ENCODE data around the gene SORBS1. TPM values are rescaled to one million over a fixed set of nuclear protein-coding genes. Genes with fewer than 3 reads are reported as not detected.
A peak's percentile ranks its signal among the peaks of the same experiment; 100 is the strongest.

The SORBS1 gene
- total and polyA plus RNA-seq, 9 of the 15 experiments (the other 6 are each of a cell fraction or from before 2014, with no cell fraction given), result 2.0 to 13.3 (median 6.5) TPM

DNA sequence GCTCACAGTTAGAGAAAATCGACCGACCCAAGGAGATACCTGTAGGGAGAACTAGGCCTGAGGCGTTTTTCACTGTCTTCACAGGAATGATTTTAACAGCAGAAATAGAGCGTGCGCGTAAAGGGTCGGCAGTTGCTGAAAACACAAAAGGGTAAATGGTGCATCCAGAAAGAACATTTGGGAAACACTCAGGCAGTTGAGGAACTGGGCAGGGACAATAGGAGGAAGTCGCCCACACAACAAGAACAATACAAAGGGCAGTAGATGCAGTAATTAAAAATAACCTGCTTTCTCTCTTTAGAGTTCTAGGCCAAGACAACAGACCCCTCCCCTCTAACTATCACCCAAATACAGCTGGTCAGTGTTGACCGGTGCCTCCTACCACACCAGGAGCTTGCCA is 126.6 kb downstream of the SORBS1 start (continued):
- TF ChIP-seq DNMT1 (IDR thresholded peaks at IDR 0.05) (no peak), ZNF124 (CRISPR knock-in tag; IDR thresholded peaks at IDR 0.05) (no peak), CBX8 (IDR thresholded peaks at IDR 0.05; ENCODE audit: borderline replicate concordance, extremely low read depth, low read depth, low read length, poor library complexity, severe bottlenecking) (no peak), HNRNPL (IDR thresholded peaks at IDR 0.05; ENCODE audit: low read depth, low read length) (no peak), THRAP3 (IDR thresholded peaks at IDR 0.05; ENCODE audit: borderline replicate concordance) (no peak), ZNF785 (CRISPR knock-in tag; IDR thresholded peaks at IDR 0.05) (no peak), POLR3A (IDR thresholded peaks at IDR 0.05; ENCODE audit: borderline replicate concordance, extremely low read depth, insufficient read depth, insufficient read length) (no peak), ZFP30 (CRISPR knock-in tag; IDR thresholded peaks at IDR 0.05; ENCODE audit: borderline replicate concordance) (no peak)
- TF ChIP-seq, protein P1, sequence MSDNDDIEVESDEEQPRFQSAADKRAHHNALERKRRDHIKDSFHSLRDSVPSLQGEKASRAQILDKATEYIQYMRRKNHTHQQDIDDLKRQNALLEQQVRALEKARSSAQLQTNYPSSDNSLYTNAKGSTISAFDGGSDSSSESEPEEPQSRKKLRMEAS (CRISPR knock-in tag; IDR thresholded peaks at IDR 0.05), result no peak

DNA sequence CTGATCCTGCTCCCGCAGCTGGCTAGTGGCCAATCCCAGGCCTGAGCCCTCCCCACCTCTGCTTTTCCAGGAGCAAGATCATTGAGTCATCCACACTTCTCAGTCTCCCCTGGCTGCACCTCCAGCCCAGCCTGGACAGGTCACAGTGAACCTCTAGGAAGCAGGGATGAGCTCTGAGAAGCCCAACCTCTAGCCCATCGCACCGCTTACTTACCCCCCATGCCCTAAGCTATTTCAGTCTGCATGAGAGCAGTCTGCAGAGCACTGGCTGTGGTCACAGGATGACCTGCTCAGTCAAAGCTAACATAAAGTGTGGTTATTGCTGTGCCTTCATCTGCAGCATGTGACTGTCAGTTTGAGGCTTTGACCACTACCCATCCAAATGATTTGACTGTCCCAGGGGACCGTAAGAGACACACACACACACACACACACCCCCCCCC is 129.2 kb downstream of the SORBS1 start:
- WGBS (ENCODE audit: insufficient coverage, low coverage, missing lambda C conversion rate), result 80% methylated on average over 3 of the region's 4 CpGs
- no peak overlapping the region for H3K4me2 ChIP-seq (ENCODE audit: insufficient read depth, low read length)
- no TSS peak for BruUV-seq (replicated peaks)
- no peaks in the 10 kb centered on the region for H4K20me1 ChIP-seq (replicated peaks; ENCODE audit: control insufficient read depth, insufficient read depth, low read length)
- no peaks in the 10 kb centered on the region for H3K9me3 ChIP-seq (replicated peaks; ENCODE audit: control insufficient read depth, insufficient read depth, low read depth, low read length)
- no peaks in the 10 kb centered on the region for H3K9me1 ChIP-seq (ENCODE audit: control insufficient read depth, insufficient read depth, low read length)
- no peak overlapping the region for H3K4me3 ChIP-seq
- ChIA-PET CTCF (ENCODE audit: low intra/inter-chr PET ratio) (interaction anchor here (4.3 kb wide), 1 partner anchor 169 kb away, joined by 62 read pairs; no protein-coding TSS in a partner anchor), POLR2A (interaction anchor here (1.5 kb wide), 1 partner anchor 9 kb away, joined by 3 read pairs; no protein-coding TSS in a partner anchor)
- DNase-seq (ENCODE audit: extremely low read depth in 1 of 4, low spot score in 3 of 4) (no peak), ATAC-seq (no peak), FAIRE-seq (no peak)
- H2AFZ ChIP-seq (ENCODE audit: low read depth, low read length), result no peak overlapping the region
- in situ Hi-C loops (cut with MboI), result loop anchor here (5.0 kb wide), 1 partner anchor 170 kb away; no protein-coding TSS in a partner anchor
- H3K27ac ChIP-seq (ENCODE audit: extremely low read depth, low read depth, low read length), result no peak overlapping the region
- H3K9ac ChIP-seq (ENCODE audit: insufficient read depth in 1 of 2, low read depth in 2 of 2, low read length in 2 of 2), result no peak overlapping the region
- peaks cover 0 to under 1% of the 10 kb centered on the region in 2 experiments; a peak in 2 of 5 replicates for H3K4me1 ChIP-seq (replicated peaks in 1 of 2; ENCODE audit: control insufficient read depth in 2 of 2, insufficient read depth in 2 of 2, low read length in 2 of 2)
- no peaks in the 10 kb centered on the region for H3K27me3 ChIP-seq (ENCODE audit: control insufficient read depth in 2 of 2, insufficient read depth in 2 of 2, low read length in 2 of 2)
- no peak for TF ChIP-seq KLF1 (tag; IDR thresholded peaks at IDR 0.05)
- TF ChIP-seq SRSF1 (IDR thresholded peaks at IDR 0.05; ENCODE audit: low read depth, low read length), result no peak
- no peak for TF ChIP-seq EWSR1 (IDR thresholded peaks at IDR 0.05; ENCODE audit: borderline replicate concordance, low read depth, partially characterized antibody)
- TF ChIP-seq, protein P2, sequence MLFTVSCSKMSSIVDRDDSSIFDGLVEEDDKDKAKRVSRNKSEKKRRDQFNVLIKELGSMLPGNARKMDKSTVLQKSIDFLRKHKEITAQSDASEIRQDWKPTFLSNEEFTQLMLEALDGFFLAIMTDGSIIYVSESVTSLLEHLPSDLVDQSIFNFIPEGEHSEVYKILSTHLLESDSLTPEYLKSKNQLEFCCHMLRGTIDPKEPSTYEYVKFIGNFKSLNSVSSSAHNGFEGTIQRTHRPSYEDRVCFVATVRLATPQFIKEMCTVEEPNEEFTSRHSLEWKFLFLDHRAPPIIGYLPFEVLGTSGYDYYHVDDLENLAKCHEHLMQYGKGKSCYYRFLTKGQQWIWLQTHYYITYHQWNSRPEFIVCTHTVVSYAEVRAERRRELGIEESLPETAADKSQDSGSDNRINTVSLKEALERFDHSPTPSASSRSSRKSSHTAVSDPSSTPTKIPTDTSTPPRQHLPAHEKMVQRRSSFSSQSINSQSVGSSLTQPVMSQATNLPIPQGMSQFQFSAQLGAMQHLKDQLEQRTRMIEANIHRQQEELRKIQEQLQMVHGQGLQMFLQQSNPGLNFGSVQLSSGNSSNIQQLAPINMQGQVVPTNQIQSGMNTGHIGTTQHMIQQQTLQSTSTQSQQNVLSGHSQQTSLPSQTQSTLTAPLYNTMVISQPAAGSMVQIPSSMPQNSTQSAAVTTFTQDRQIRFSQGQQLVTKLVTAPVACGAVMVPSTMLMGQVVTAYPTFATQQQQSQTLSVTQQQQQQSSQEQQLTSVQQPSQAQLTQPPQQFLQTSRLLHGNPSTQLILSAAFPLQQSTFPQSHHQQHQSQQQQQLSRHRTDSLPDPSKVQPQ (CRISPR knock-in tag; IDR thresholded peaks at IDR 0.05; ENCODE audit: borderline replicate concordance), result no peak
- TF ChIP-seq ZBTB1 (CRISPR knock-in tag; IDR thresholded peaks at IDR 0.05; ENCODE audit: borderline replicate concordance, low read depth), result no peak
- no peak for TF ChIP-seq ZBTB8A (IDR thresholded peaks at IDR 0.05; ENCODE audit: partially characterized antibody)
- peak; percentile 33; the same call in 1 of the 2 replicates for TF ChIP-seq NFIC (IDR thresholded peaks at IDR 0.05)
- no peak for TF ChIP-seq TAF7 (tag; IDR thresholded peaks at IDR 0.05)
- H3K36me3 ChIP-seq (ENCODE audit: control insufficient read depth, insufficient read depth, low read length), result no peaks in the 10 kb centered on the region
- intact Hi-C loops (cut with micrococcal nuclease), result loop anchor here (5.0 kb wide), 1 partner anchor 35 kb away; no protein-coding TSS in a partner anchor
- H3K79me2 ChIP-seq (ENCODE audit: control insufficient read depth, insufficient read depth, low read length), result no peaks in the 10 kb centered on the region
